SH-SY5Y (cell line): ENCODE measurements around the gene GATM.

Source experiments
- GATA2 ChIP-seq: IDR thresholded peaks from 2 replicates; pipeline ENCODE4 v1.6.1; 2011; ENCODE audit warnings: mild to moderate bottlenecking, low read depth, low read length
- GATA3 ChIP-seq: IDR thresholded peaks from 2 replicates; pipeline ENCODE4 v1.6.1; 2011; ENCODE audit warnings: low read depth, mild to moderate bottlenecking, low read length, moderate library complexity

DNA sequence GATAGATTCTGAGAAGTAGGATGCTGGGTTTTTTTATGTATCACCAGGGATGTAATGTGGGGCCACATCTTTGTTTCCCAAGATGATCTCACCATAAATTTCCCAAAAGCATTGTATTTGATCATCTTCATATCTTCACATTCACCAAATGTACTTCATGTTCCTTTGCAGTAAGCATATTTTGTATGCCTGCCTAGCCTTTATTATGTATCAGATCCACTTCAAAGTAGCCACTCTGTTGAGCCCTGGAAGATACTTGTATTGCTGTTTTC is 14.2 kb upstream of the GATM start:
- TF ChIP-seq GATA3 (no peak), GATA2 (no peak)
